OCI-LY1 (cell line): ENCODE measurements around the gene CDADC1.
"Not testable (repeated sequence)": the region's sequence is repeated elsewhere in the genome, so short reads cannot be mapped to it uniquely, and the experiment has no call there.

Experiments
- H2AFZ ChIP-seq: fragments of 200-600 bp; sonication (generic), shearing (Covaris generic); 2 replicates; pipeline ENCODE4 v1.6.0; 2014; ENCODE audit warnings: antibody characterized with exemption, mild to moderate bottlenecking, low read length
- H3F3A ChIP-seq: fragments of 200-600 bp; sonication (generic), shearing (Covaris generic); 2 replicates; pipeline ENCODE4 v1.6.0; 2014; ENCODE audit warnings: mild to moderate bottlenecking, antibody characterized with exemption, low read length, moderate library complexity; ENCODE audit not compliant: insufficient read depth
- H3K27ac ChIP-seq: fragments of 200-600 bp; sonication (generic); 2 replicates; pipeline ENCODE4 v1.5.1; 2014; ENCODE audit warnings: low read length, mixed run types, mild to moderate bottlenecking, low read depth; ENCODE audit not compliant: poor library complexity, severe bottlenecking
- H3K27me3 ChIP-seq: fragments of 200-600 bp; sonication (generic); 2 replicates; pipeline ENCODE4 v1.6.0; 2014; ENCODE audit warnings: antibody characterized with exemption, mild to moderate bottlenecking, low read length, moderate library complexity; ENCODE audit not compliant: insufficient read depth
- H3K36me3 ChIP-seq: fragments of 200-600 bp; sonication (generic); 2 replicates; pipeline ENCODE4 v1.6.1; 2014; ENCODE audit warnings: mild to moderate bottlenecking, antibody characterized with exemption, low read length, moderate library complexity, mixed read lengths; ENCODE audit not compliant: insufficient read depth
- H3K4me1 ChIP-seq: fragments of 200-600 bp; sonication (generic); 2 replicates; pipeline ENCODE4 v1.5.1; 2014; ENCODE audit warnings: mild to moderate bottlenecking, low read length, moderate library complexity; ENCODE audit not compliant: insufficient read depth, severe bottlenecking
- H3K4me2 ChIP-seq: fragments of 200-600 bp; sonication (generic), shearing (Covaris generic); 2 replicates; pipeline ENCODE4 v1.6.1; 2014; ENCODE audit warnings: low read length
- H3K4me3 ChIP-seq: fragments of 200-600 bp; sonication (generic); 2 replicates; pipeline ENCODE4 v1.5.1; 2014; ENCODE audit warnings: low read length, low read depth, mild to moderate bottlenecking, mixed read lengths; ENCODE audit not compliant: poor library complexity, severe bottlenecking
- H3K79me2 ChIP-seq: fragments of 200-600 bp; shearing (Covaris generic); 2 replicates; pipeline ENCODE4 v1.6.1; 2016; ENCODE audit warnings: mixed run types, low read length, mixed read lengths; ENCODE audit not compliant: insufficient read depth
- H3K9ac ChIP-seq: fragments of 200-600 bp; sonication (generic), shearing (Covaris generic); 2 replicates; pipeline ENCODE4 v1.6.1; 2014; ENCODE audit warnings: mild to moderate bottlenecking, low read length, mixed read lengths
- H3K9me2 ChIP-seq: fragments of 200-600 bp; sonication (generic), shearing (Covaris generic); 2 replicates; pipeline ENCODE4 v1.6.1; 2014; ENCODE audit warnings: low read depth, mild to moderate bottlenecking, low read length, mixed read lengths
- H3K9me3 ChIP-seq: fragments of 200-600 bp; shearing (Covaris generic); 2 replicates; pipeline ENCODE4 v1.6.1; 2014; ENCODE audit warnings: low read length, mixed read lengths
- H4K20me1 ChIP-seq: fragments of 200-600 bp; sonication (generic), shearing (Covaris generic); 2 replicates; pipeline ENCODE4 v1.6.0; 2016; ENCODE audit warnings: mild to moderate bottlenecking, low read length; ENCODE audit not compliant: insufficient read depth
- CTCF ChIP-seq: fragments of 200-600 bp; sonication (generic), shearing (Covaris generic); IDR thresholded peaks from 2 replicates; pipeline ENCODE4 v1.5.1; 2017; ENCODE audit warnings: mild to moderate bottlenecking, antibody characterized with exemption, low read length, moderate library complexity, mixed read lengths
- EZH2 ChIP-seq: fragments of 200-600 bp; sonication (generic), shearing (Covaris generic); IDR thresholded peaks from 2 replicates; pipeline ENCODE4 v1.8.0; 2017; ENCODE audit warnings: borderline replicate concordance, mixed run types, mild to moderate bottlenecking, antibody characterized with exemption, low read length, moderate library complexity, mixed read lengths

CDADC1 gene

GRCh38 chr13:49288458-49288857 lies 40.7 kb downstream of the CDADC1 start:
- H3K4me1 ChIP-seq = peaks cover 10% of the 10 kb centered on the region
- H3K9me3 ChIP-seq = no peaks in the 10 kb centered on the region
- H3K79me2 ChIP-seq = no peaks in the 10 kb centered on the region
- no peaks in the 10 kb centered on the region for H4K20me1 ChIP-seq
- H3K9ac ChIP-seq = no peak overlapping the region
- TF ChIP-seq EZH2 (no peak), CTCF (no peak)
- 0 out of 2 replicates have a peak, but pooled peaks cover under 1% of the 10 kb centered on the region for H3F3A ChIP-seq
- no peaks in the 10 kb centered on the region for H3K9me2 ChIP-seq
- no peak overlapping the region for H2AFZ ChIP-seq
- no peaks in the 10 kb centered on the region for H3K36me3 ChIP-seq
- H3K4me2 ChIP-seq = no peak overlapping the region
- H3K4me3 ChIP-seq = no peak overlapping the region
- H3K27ac ChIP-seq = no peak overlapping the region
- H3K27me3 ChIP-seq = no peaks in the 10 kb centered on the region

GRCh38 chr13:49292742-49293486 lies 45.2 kb downstream of the CDADC1 start:
- peaks cover 14% of the 10 kb centered on the region for H3K4me1 ChIP-seq
- no peak overlapping the region for H3K4me2 ChIP-seq
- H3K4me3 ChIP-seq = no peak overlapping the region
- H3F3A ChIP-seq = no peaks in the 10 kb centered on the region
- no peak overlapping the region for H3K9ac ChIP-seq
- H3K79me2 ChIP-seq = no peaks in the 10 kb centered on the region
- no peaks in the 10 kb centered on the region for H3K9me2 ChIP-seq
- H4K20me1 ChIP-seq = no peaks in the 10 kb centered on the region
- no peak for TF ChIP-seq CTCF
- TF ChIP-seq EZH2 = no peak
- no peak overlapping the region for H3K27ac ChIP-seq
- no peaks in the 10 kb centered on the region for H3K27me3 ChIP-seq
- H2AFZ ChIP-seq = no peak overlapping the region
- no peaks in the 10 kb centered on the region for H3K9me3 ChIP-seq
- H3K36me3 ChIP-seq = no peaks in the 10 kb centered on the region

- H3K79me2 ChIP-seq, H3K4me2 ChIP-seq, H4K20me1 ChIP-seq, H3K9me2 ChIP-seq, H3K4me3 ChIP-seq, H3K27me3 ChIP-seq, H3F3A ChIP-seq, H2AFZ ChIP-seq, H3K9ac ChIP-seq, H3K36me3 ChIP-seq, H3K9me3 ChIP-seq, H3K27ac ChIP-seq: not testable (repeated sequence)
- peaks cover 14% of the 10 kb centered on the region for H3K4me1 ChIP-seq
Observed at GRCh38 chr13:49294723-49295122, 47.0 kb downstream of the CDADC1 start.

- Histone ChIP-seq H3K9ac (no peak overlapping the region), H3K36me3 (no peaks in the 10 kb centered on the region), H3K9me2 (no peaks in the 10 kb centered on the region), H3K79me2 (no peaks in the 10 kb centered on the region), H2AFZ (no peak overlapping the region), H3K4me2 (no peak overlapping the region), H3F3A (no peaks in the 10 kb centered on the region), H4K20me1 (no peaks in the 10 kb centered on the region), H3K4me3 (no peak overlapping the region), H3K27ac (no peak overlapping the region), H3K4me1 (peaks cover 14% of the 10 kb centered on the region), H3K27me3 (no peaks in the 10 kb centered on the region), H3K9me3 (no peaks in the 10 kb centered on the region)
- no peak for TF ChIP-seq EZH2
- no peak for TF ChIP-seq CTCF
Observed at GRCh38 chr13:49295244-49295643, 47.5 kb downstream of the CDADC1 start.
